OCI-M2 (cell line): ENCODE measurements around the gene GPC6.

Experiments
- DNase-seq: peaks from one replicate; lab custom pipeline; 2025; ENCODE audit not compliant: unreplicated experiment; lab: John Stamatoyannopoulos, UW

The GPC6 gene

DNA sequence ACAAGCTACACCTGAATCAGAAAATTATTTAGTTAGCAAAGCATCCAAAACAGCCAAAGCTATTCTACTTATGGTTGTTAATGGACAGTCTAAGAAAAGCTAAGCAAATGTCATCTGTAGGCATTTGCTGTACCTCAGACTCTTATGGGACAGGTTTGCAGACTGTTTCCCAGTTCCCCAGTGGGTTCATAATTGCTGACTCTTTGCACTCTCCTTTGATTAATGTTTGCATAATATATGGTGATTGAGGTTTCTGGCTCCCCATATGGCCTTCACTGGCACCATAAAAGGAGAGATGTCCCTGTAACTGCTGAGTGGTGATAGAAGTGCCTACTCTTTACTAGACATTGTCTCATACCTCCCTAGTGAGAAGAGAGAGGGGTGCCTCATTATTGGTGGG, 142.1 kb downstream of the GPC6 start:
- DNase-seq, result no peak

DNA sequence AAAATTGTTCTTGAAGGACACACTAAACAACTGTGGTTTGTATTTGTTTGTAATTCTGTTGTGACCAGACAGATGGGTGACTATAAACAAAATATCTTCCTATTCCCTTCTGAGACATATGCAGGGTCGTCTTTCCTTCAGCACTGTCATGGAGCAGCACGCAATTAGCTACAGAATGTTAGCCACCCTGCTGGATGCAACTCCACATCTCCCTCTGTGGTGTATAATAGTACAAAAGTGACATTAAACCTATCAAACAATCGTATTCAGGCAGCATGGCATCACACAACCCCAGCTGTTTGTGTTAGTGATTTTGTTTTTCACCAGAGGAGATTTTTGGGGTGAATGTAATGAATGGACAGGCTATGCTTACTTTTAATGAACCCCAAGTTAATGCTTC, 146.2 kb downstream of the GPC6 start:
- DNase-seq, result no peak

DNA sequence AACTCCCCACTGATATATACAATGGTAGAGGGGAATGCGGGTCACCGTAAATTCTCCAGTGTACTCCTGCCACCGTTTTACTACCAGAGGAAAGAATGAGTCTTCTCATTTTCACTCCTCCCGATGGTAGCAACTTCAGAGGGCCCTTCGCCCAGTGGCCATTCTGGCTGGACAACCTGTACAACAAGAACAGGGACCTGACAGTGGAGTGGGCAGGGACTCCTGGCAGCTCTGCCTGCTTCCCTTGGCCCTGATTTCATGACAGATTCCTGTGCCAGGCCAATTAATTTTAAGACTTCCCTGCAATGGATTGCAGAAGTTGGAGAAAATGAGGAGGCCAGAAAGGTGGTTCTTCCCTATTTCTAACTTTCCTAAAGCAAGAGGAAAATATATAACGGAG, 148.9 kb downstream of the GPC6 start:
- DNase-seq, result no peak

DNA sequence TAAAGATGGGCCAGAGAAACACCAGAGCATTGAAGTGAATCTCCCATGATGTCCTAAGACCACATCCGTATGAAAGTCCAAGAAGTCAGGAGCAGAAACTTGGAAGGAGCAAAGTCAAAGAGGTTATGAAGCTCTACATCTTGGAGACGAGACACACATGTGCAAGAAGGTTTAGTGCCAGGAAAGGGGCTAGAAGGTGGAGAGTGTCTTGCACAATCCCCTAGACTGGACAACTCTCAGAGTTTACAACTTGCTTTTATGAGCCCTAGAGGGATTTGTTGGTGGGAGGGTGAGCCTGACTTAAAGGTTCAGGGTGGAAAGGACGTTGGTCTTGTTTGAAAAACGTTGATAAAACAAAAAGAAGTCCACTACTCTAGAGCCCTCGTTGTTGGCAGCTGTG, 150.6 kb downstream of the GPC6 start:
- no peak for DNase-seq

DNA sequence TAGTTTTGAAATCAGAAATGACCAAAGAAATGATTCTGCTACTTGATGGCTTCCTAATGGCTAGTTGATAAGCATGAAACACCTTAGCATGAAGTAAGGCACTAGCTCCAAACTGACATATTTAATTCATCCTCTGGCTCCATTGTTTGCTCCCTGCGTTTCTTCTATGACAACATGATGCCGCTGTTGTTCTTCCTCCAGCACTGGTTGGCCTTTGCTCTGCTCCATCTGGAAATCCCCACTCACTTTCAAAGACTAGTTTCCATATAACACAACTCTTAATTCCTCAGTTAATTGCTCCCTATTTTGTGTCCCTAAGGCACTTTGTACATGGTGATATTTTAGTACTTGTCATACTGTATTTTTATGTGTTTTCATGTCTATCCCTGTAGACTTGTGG, 151.6 kb downstream of the GPC6 start:
- DNase-seq, result no peak

DNA sequence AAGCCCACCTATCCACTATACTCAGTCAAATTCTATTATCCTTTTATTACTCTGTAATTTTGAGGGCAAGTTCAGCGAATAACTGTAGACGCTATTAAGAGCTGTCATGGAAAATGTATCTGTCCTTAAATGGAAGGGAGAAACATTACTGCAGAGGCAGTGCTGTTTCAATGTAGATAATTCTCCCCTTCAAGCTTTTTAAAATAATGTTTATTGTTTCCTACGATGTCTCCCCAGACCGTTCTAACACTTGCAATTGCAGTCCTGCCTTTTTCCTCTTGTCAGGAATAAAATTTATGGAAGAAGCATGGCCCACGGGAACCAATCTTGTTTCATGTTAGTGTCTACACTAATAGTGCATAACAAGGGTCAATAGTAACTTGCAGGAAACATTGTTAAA, 159.5 kb downstream of the GPC6 start:
- no peak for DNase-seq

DNA sequence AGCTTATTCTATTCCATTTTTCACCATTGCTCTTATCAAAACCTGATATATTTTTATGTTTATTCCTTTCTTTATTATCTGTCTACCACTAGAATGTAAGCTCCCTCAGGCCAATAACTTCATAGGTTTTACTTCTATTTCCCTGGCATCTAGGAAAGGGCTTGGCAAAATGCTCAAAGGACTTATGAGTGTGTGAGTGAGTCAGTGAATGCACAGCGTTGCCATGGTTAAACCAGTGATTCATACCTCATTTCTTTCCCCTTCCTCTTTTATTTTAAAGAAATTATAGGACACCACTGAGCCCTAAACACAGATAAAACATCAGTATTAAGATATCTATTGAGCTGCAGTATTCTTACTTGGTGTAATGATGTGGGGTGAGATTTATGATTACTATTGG, 162.1 kb downstream of the GPC6 start:
- DNase-seq, result no peak

DNA sequence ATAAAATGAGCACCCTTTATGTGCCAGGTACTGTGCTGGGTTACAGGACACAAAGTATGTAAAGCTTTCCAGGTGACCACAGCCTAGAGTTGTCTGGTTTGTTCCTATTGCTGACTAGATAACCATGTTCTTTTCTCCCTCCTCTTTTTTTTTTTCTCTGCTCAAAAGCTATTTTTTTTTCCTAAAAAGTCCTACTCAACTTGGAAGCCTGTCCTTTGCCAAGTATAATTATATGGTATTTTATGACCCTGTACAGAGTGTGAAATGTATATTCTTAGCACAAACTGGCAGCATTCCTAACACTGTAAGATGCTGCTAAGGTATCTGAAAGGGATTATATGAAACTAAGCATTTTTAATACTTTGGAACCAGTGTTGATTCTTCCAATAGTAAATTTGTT, 171.0 kb downstream of the GPC6 start:
- no peak for DNase-seq

DNA sequence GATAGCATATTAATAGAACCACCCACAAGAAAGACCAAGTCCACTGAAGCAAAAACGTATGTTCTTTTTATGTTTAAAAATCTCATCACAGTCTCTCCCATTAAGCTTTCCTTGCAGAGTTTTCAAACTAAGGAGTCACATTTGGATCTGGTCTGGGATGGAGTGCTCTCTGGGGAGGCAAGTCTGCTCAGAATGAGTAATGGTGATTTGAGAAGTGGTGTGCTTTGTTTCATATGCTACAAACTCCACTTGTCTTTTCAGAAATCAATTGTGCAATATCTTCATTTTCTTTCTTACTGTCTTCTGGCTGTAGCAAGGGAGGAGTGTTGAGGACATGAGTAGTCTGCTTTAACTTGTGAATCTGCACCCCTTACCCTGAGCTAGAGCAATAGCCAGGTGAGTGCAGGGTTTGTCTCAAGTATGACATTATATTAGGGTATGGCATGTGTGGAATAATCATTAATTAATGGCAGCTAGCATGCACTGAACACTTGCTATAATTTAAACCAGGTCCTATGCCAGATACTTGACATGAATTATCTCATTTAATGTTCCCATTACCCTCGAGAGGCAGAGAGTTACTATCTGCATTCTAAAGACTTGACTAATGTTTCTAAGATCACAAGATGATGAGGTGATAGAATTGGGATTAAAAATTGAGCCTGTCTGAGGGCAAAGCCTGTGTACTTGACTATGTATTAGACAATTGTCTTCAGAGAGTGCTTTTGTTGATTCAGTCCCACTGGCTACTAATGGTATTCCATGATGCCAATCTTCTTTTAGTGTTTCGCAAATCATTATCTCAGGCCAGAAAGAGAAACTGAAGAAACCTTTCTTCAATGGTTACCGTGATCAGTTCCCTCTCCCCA, 171.8 kb downstream of the GPC6 start:
- no peak for DNase-seq

DNA sequence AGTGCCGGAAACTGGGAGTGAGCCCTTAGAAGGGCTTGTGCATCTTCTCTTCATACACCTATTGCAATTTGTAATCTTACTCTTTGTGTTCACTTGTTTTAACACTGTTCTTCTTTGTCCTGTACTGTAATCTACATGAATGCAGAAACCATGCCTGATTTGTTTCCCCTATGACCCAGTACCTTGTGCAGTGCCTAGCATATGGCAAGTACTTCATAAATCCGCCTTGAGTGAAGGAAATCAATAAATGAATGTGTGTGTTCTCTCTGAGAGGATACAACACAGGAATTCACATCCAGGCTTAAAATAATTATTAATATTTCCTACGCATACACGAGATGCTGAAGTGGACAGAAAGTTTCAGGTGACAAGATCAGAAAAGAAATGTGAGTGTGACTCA, 172.6 kb downstream of the GPC6 start:
- DNase-seq, result no peak

GRCh38 chr13:93406136-93406535, 179.5 kb downstream of the GPC6 start:
- DNase-seq, result no peak

- DNase-seq, result no peak
Measured at GRCh38 chr13:93407551-93407950, 180.9 kb downstream of the GPC6 start.

DNA sequence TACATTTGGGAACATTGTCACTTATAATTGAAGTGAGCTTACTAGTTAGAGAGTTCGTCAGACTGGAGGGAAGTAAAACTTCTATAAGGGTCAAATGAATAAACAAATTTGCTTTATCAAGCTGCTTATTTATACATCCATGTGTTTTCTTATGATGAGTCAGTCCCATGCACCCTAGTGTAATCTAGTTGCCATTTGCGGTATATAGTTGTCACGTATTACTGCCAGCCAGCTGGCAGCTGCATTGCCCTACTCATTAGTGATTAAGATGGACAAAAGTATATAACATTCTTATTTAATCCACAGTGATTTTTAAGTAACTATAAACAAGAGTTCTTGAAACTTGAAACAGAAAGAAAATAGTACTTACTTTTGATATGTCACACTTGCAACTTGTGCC, 182.4 kb downstream of the GPC6 start:
- no peak for DNase-seq

GRCh38 chr13:93409816-93410215, 183.2 kb downstream of the GPC6 start:
- DNase-seq, result no peak

DNA sequence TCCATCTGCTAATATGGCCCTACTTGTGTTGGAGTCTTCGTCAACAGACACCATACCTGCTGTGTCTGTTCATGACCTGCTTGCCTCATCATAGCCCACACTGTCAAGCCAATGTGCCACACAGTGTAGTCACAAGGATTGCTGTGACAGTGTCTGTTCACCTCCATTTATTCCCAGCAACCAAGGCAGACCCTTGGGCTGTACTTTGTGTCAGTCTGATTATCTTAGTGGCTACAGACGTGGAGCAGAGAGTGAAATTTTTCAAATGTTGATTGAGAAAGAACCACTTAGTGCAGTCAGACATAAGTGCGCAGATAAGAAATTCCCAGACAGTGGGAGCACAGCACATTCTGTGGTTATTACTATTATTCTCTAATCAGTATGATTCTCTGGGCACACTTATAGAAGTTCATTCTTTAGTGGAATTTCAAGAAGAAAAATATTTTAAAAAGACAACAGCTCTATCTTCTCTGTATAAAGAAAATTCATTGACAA, 184.6 kb downstream of the GPC6 start:
- no peak for DNase-seq

DNA sequence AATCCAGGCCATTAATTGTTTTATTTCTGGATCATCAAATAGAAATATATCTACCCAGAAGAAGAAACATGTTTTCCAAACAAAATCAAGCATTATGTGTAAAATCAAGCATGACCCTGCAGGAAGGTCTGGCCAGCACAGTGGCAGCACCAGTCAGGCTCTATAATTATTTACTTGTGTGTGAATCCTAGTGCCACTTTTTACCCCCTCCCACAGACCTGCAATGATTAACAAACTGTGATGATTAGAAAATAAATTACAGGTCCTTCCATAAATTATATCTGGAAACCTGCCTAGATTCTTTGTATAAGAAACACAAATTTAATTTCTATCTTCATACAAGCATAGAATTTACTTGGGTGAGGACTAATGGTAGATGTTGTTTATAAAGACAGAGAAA, 186.1 kb downstream of the GPC6 start:
- no peak for DNase-seq

- no peak for DNase-seq
Measured at GRCh38 chr13:93413972-93414717, 187.5 kb downstream of the GPC6 start.

- no peak for DNase-seq
Measured at GRCh38 chr13:93416736-93417355, 190.2 kb downstream of the GPC6 start.

DNA sequence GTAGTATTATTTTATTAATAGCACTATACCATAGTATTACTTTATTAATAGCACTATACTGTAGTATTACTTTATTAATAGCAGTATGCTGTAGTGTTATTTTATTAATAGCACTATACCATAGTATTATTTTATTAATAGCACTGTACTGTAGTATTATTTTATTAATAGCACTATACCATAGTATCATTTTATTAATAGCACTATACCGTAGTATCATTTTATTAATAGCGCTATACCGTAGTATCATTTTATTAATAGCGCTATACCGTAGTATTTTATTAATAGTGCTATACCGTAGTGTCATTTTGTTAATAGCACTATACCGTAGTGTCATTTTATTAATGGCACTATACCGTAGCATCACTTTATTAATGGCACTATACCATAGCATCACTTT, 191.8 kb downstream of the GPC6 start:
- no peak for DNase-seq

DNA sequence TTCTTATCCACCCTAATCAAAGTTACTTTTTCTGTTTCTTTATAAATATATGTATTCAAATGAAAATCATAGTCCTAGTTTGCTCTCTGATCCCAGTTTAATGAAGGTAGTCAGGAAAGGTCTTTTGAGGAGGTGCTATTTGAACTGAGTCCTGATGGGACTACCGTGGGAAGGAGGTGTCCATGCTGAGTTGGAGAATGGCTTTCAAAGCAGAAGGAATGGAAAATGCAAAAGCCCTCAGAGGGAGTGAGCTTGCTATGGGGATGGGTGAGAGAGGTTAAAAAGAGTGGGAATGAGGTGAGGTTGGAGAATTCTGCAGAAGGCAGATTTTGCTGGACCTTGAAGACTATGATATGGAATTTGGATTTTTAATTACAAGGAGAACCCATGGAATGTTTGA, 193.6 kb downstream of the GPC6 start:
- DNase-seq, result no peak

DNA sequence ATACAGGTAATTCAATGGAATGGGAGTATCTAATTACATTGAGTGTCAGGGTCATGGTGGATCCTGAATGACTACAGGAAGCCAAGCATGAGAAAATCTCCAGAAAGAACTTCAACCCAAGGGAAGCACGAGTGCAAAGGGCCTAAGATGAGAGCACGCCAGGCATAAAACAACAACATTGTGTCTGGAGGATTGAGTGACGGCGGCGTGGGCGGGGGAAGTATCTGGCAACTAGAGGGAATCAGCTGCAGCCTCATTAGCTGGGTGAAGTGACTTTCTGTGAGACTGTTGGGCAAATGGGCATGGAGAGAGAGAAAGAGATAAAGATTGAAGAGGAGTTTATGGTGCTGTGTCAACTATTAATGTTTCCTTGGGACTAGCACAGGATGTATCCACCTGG, 194.3 kb downstream of the GPC6 start:
- DNase-seq, result no peak

GRCh38 chr13:93422980-93423543, 196.5 kb downstream of the GPC6 start:
- DNase-seq, result no peak
